Measurements from ENCODE around the gene RPS18. TPM values are rescaled to one million over a fixed set of nuclear protein-coding genes. Genes with fewer than 3 reads are reported as not detected.
A peak's percentile ranks its signal among the peaks of the same experiment; 100 is the strongest.
"Not testable (repeated sequence)": the region's sequence is repeated elsewhere in the genome, so short reads cannot be mapped to it uniquely, and the experiment has no call there.

RPS18 gene
- 2,111 and 2,414 TPM in 2 replicates for total RNA-seq (2014; rRNA removed)
- polyA plus RNA-seq (2012): 5,024 TPM

- peak; percentile 99 for DNase-seq (ENCODE audit: low read depth)
These were observed at the start of gene RPS18, which contains the start of gene VPS52 for GRCh38 chr6:33271468-33272274. Gene RPS18, plus strand, starts transcription at chr6:33272075. Its CDS starts 45 bp downstream, at chr6:33272120. Gene VPS52, minus strand, starts transcription at chr6:33271876. Its CDS starts 201 bp downstream, at chr6:33271675.

GRCh38 chr6:33226503-33227120, 45.3 kb upstream of the RPS18 start:
- not testable (repeated sequence) for DNase-seq (ENCODE audit: low read depth)

GRCh38 chr6:33235221-33235634, 36.6 kb upstream of the RPS18 start:
- no peak for DNase-seq (ENCODE audit: low read depth)

- no peak for DNase-seq (ENCODE audit: low read depth)
These were observed 35.5 kb upstream of the RPS18 start for GRCh38 chr6:33236328-33236727.

- DNase-seq (ENCODE audit: low read depth): no peak
These were observed 35.0 kb upstream of the RPS18 start for GRCh38 chr6:33236852-33237251.

- DNase-seq (ENCODE audit: low read depth): no peak
These were observed 34.1 kb upstream of the RPS18 start for GRCh38 chr6:33237741-33238140.

- DNase-seq (ENCODE audit: low read depth): no peak
These were observed 29.9 kb upstream of the RPS18 start for GRCh38 chr6:33241968-33242367.

- DNase-seq (ENCODE audit: low read depth): no peak
These were observed 28.4 kb upstream of the RPS18 start for GRCh38 chr6:33243476-33243875.

- DNase-seq (ENCODE audit: low read depth): peak; percentile 78
These were observed 23.8 kb upstream of the RPS18 start for GRCh38 chr6:33247977-33248642.

GRCh38 chr6:33248643-33248931, 23.3 kb upstream of the RPS18 start:
- DNase-seq (ENCODE audit: low read depth): no peak

GRCh38 chr6:33248932-33249731, 22.7 kb upstream of the RPS18 start:
- peak; percentile 99 for DNase-seq (ENCODE audit: low read depth)

GRCh38 chr6:33249732-33250630, 21.9 kb upstream of the RPS18 start:
- DNase-seq (ENCODE audit: low read depth): peak; percentile 70

- DNase-seq (ENCODE audit: low read depth): no peak
These were observed 21.1 kb upstream of the RPS18 start for GRCh38 chr6:33250731-33251130.

- no peak for DNase-seq (ENCODE audit: low read depth)
These were observed 20.4 kb upstream of the RPS18 start for GRCh38 chr6:33251395-33252012.

GRCh38 chr6:33252759-33253158, 19.1 kb upstream of the RPS18 start:
- no peak for DNase-seq (ENCODE audit: low read depth)

- no peak for DNase-seq (ENCODE audit: low read depth)
These were observed 17.3 kb upstream of the RPS18 start for GRCh38 chr6:33254591-33254990.

GRCh38 chr6:33259032-33259431, 12.8 kb upstream of the RPS18 start:
- DNase-seq (ENCODE audit: low read depth): no peak

- not testable (repeated sequence) for DNase-seq (ENCODE audit: low read depth)
These were observed 9.4 kb upstream of the RPS18 start for GRCh38 chr6:33262490-33262889.

- DNase-seq (ENCODE audit: low read depth): no peak
These were observed 7.9 kb upstream of the RPS18 start for GRCh38 chr6:33264015-33264414.

GRCh38 chr6:33271117-33271467, 783 bp upstream of the RPS18 start:
- no peak for DNase-seq (ENCODE audit: low read depth)

Data from LHCN-M2 (cell line).